ENCODE data around the gene EXOC2.

The EXOC2 gene

GRCh38 chr6:713351-713750, 20.4 kb upstream of the EXOC2 start:
- TF ChIP-seq EZH2 (IDR thresholded peaks at IDR 0.05) (no peak), FOXP2 (optimal IDR thresholded peaks at IDR 0.05; ENCODE audit: control extremely low read depth, extremely low read length, insufficient read depth) (no peak), POLR2AphosphoS5 (IDR thresholded peaks at IDR 0.05; ENCODE audit: borderline replicate concordance, low read depth, low read length) (no peak)
- DNase-seq (ENCODE audit: low read depth, low spot score), result no peak
- no peak overlapping the region for H3K9ac ChIP-seq (ENCODE audit: insufficient read length)
- H3K9me3 ChIP-seq (ENCODE audit: low read depth, low read length), result no peaks in the 10 kb centered on the region
- H3K27ac ChIP-seq, result no peak overlapping the region
- no peaks in the 10 kb centered on the region for H3K36me3 ChIP-seq (ENCODE audit: insufficient read depth, low read length)
- H3K4me3 ChIP-seq, result no peak overlapping the region

DNA sequence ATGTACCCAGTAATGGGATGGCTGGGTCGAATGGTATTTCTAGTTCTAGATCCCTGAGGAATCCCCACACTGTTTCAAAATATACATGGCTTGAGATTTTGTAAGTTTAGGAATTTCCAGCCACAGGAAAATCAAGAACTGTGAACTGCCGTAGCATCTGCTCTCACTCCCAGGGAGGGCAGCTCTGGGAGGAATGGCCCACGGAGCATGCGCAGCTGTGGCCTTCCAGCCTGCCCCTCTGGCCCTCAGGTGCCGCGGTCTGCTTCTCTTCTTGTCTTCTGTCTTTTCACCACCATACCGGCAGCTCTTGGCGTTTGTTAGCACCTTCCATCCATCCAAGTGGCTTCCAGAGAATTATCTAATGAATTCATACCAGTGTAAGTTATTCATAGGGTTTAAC, 19.9 kb upstream of the EXOC2 start:
- TF ChIP-seq FOXP2 (optimal IDR thresholded peaks at IDR 0.05; ENCODE audit: control extremely low read depth, extremely low read length, insufficient read depth), result no peak
- TF ChIP-seq EZH2 (IDR thresholded peaks at IDR 0.05), result no peak
- TF ChIP-seq POLR2AphosphoS5 (IDR thresholded peaks at IDR 0.05; ENCODE audit: borderline replicate concordance, low read depth, low read length), result no peak
- no peak for DNase-seq (ENCODE audit: low read depth, low spot score)
- Histone ChIP-seq H3K9me3 (ENCODE audit: low read depth, low read length) (no peaks in the 10 kb centered on the region), H3K4me3 (no peak overlapping the region), H3K27ac (no peak overlapping the region), H3K36me3 (ENCODE audit: insufficient read depth, low read length) (no peaks in the 10 kb centered on the region), H3K9ac (ENCODE audit: insufficient read length) (no peak overlapping the region)

- H3K27ac ChIP-seq, result no peak overlapping the region
- no peak for TF ChIP-seq EZH2 (IDR thresholded peaks at IDR 0.05)
- no peak overlapping the region for H3K4me3 ChIP-seq
Observed at GRCh38 chr6:711925-712324, 19.0 kb upstream of the EXOC2 start.

DNA sequence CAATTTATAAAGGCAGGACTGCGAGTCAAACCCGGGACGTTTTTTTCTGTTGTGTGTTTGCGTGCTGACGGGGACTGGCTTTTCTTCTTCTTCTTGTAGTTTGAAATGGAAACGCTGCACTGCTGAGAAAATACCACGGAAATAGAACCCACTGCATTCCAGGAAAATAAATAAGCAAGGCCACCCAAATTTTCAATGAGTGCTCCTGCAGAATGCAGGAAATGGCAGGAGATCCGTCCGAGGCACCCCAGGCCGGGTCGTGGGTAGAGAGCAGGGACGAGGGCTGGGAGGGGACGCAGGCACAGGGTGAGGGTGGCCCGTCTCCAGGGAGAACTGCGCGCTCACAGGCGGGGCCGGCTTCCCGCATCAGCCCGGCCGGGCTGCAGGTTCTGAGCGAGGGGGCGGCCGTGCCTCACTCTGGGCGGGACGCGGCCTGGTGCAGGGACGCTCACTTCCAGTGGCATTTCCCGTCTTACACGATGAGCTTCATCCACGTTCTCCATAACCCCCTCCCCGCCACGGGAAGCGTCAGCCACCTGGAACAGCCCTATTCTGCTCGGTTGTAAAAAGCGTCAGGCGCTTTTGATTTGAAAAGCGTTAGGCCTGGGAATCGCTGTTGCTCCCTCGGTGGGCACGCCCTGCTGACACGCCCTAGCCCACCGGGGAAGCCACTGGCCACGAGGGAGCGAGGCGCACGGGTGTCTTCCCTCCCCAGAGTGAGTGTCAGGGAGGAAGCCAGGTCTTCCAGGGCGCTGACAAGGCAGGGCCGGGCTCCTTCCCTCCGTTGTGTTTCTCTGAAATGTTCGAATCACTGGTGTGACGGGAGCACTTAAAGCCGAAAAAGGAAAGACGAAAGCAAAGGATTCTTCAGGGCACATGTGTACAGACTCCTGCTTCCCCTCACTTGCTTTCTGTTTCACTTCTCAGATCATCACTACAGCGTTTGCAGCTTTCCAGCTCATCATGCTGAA, 17.9 kb upstream of the EXOC2 start:
- Histone ChIP-seq H3K4me3 (no peak overlapping the region), H3K9ac (ENCODE audit: insufficient read length) (no peak overlapping the region), H3K27ac (no peak overlapping the region), H3K9me3 (ENCODE audit: low read depth, low read length) (no peaks in the 10 kb centered on the region), H3K36me3 (ENCODE audit: insufficient read depth, low read length) (no peaks in the 10 kb centered on the region)
- DNase-seq (ENCODE audit: low read depth, low spot score), result no peak
- TF ChIP-seq FOXP2 (optimal IDR thresholded peaks at IDR 0.05; ENCODE audit: control extremely low read depth, extremely low read length, insufficient read depth) (no peak), POLR2AphosphoS5 (IDR thresholded peaks at IDR 0.05; ENCODE audit: borderline replicate concordance, low read depth, low read length) (no peak), EZH2 (IDR thresholded peaks at IDR 0.05) (no peak)

More at GRCh38 chr6:711925-712324, 19.0 kb upstream of the EXOC2 start:
- Histone ChIP-seq H3K9ac (ENCODE audit: insufficient read length) (no peak overlapping the region), H3K36me3 (ENCODE audit: insufficient read depth, low read length) (no peaks in the 10 kb centered on the region), H3K9me3 (ENCODE audit: low read depth, low read length) (no peaks in the 10 kb centered on the region)
- no peak for DNase-seq (ENCODE audit: low read depth, low spot score)

- DNase-seq (ENCODE audit: low read depth, low spot score), result no peak
- no peaks in the 10 kb centered on the region for H3K9me3 ChIP-seq (ENCODE audit: low read depth, low read length)
- TF ChIP-seq POLR2AphosphoS5 (IDR thresholded peaks at IDR 0.05; ENCODE audit: borderline replicate concordance, low read depth, low read length), result no peak
- TF ChIP-seq FOXP2 (optimal IDR thresholded peaks at IDR 0.05; ENCODE audit: control extremely low read depth, extremely low read length, insufficient read depth), result no peak
- no peak for TF ChIP-seq EZH2 (IDR thresholded peaks at IDR 0.05)
- no peak overlapping the region for H3K4me3 ChIP-seq
- no peak overlapping the region for H3K27ac ChIP-seq
- H3K36me3 ChIP-seq (ENCODE audit: insufficient read depth, low read length), result no peaks in the 10 kb centered on the region
- H3K9ac ChIP-seq (ENCODE audit: insufficient read length), result no peak overlapping the region
Observed at GRCh38 chr6:709471-710056, 16.6 kb upstream of the EXOC2 start.

GRCh38 chr6:708237-708598, 15.3 kb upstream of the EXOC2 start:
- no peaks in the 10 kb centered on the region for H3K9me3 ChIP-seq (ENCODE audit: low read depth, low read length)
- no peak for DNase-seq (ENCODE audit: low read depth, low spot score)
- H3K4me3 ChIP-seq, result no peak overlapping the region
- TF ChIP-seq POLR2AphosphoS5 (IDR thresholded peaks at IDR 0.05; ENCODE audit: borderline replicate concordance, low read depth, low read length) (no peak), FOXP2 (optimal IDR thresholded peaks at IDR 0.05; ENCODE audit: control extremely low read depth, extremely low read length, insufficient read depth) (no peak), EZH2 (IDR thresholded peaks at IDR 0.05) (no peak)
- H3K36me3 ChIP-seq (ENCODE audit: insufficient read depth, low read length), result no peaks in the 10 kb centered on the region
- H3K9ac ChIP-seq (ENCODE audit: insufficient read length), result no peak overlapping the region
- no peak overlapping the region for H3K27ac ChIP-seq

DNA sequence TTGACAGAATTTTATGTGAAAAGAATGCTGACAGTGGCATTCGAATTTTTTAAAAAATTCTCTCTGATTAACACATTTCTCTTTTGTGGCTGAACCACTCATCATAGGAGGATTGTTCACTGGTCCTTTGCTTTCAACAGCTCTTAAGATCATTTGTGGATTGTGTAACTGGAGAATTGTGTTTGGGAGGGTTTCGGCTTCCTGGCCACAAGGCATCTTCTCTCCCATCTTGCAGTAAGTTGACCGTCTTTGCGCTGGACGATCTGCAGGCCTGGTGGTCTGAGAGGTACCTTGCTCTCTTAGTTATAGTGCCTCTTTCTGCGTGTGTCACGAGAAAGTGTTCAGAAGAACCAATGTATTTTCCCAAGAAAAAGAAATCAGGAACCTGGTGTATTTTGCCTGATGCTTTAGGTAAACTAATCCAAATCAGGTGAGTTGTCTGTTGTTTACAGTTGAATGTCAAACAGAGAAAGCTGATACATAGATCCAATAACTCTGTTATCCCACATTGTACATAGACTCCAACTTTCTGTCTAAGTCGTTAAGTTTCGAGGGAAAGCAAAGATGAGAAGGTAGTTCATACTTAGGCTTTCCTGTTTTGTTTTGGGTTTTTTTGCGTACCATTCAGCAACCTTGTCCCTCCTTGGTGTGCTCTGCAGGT, 14.8 kb upstream of the EXOC2 start:
- DNase-seq (ENCODE audit: low read depth, low spot score), result no peak
- Histone ChIP-seq H3K9ac (ENCODE audit: insufficient read length) (no peak overlapping the region), H3K27ac (no peak overlapping the region), H3K36me3 (ENCODE audit: insufficient read depth, low read length) (no peaks in the 10 kb centered on the region), H3K9me3 (ENCODE audit: low read depth, low read length) (no peaks in the 10 kb centered on the region), H3K4me3 (no peak overlapping the region)
- TF ChIP-seq EZH2 (IDR thresholded peaks at IDR 0.05), result no peak

- Histone ChIP-seq H3K4me3 (no peak overlapping the region), H3K36me3 (ENCODE audit: insufficient read depth, low read length) (no peaks in the 10 kb centered on the region), H3K9me3 (ENCODE audit: low read depth, low read length) (no peaks in the 10 kb centered on the region), H3K27ac (no peak overlapping the region), H3K9ac (ENCODE audit: insufficient read length) (no peak overlapping the region)
- DNase-seq (ENCODE audit: low read depth, low spot score), result no peak
- TF ChIP-seq FOXP2 (optimal IDR thresholded peaks at IDR 0.05; ENCODE audit: control extremely low read depth, extremely low read length, insufficient read depth), result no peak
- no peak for TF ChIP-seq EZH2 (IDR thresholded peaks at IDR 0.05)
- no peak for TF ChIP-seq POLR2AphosphoS5 (IDR thresholded peaks at IDR 0.05; ENCODE audit: borderline replicate concordance, low read depth, low read length)
Observed at GRCh38 chr6:706819-707381, 14.0 kb upstream of the EXOC2 start.

Data from SK-N-MC (cell line).